Keratinocyte (primary cell): Measurements from ENCODE around the gene PRKD1. TPM values are rescaled to one million over a fixed set of nuclear protein-coding genes. Genes with fewer than 3 reads are reported as not detected.

ENCODE experiments used
- DNase-seq: peaks from one replicate; pipeline ENCODE4 v3.0.0-alpha.2; 2011; ENCODE audit warnings: low read depth, missing footprints, low spot score
- FAIRE-seq: peaks from 2 replicates; lab custom pipeline; 2011; peaks lifted over from hg19 to GRCh38; lab: Jason Lieb, UNC
- H2AFZ ChIP-seq: 2 replicates; pipeline ENCODE4 v1.6.0; 2012; ENCODE audit warnings: low read length, control low read depth, inconsistent platforms; ENCODE audit not compliant: control insufficient read depth
- H3K27ac ChIP-seq: 2 replicates; pipeline ENCODE4 v1.5.1; 2011; ENCODE audit warnings: low read length; ENCODE audit not compliant: control insufficient read depth, insufficient read depth
- H3K27me3 ChIP-seq: 3 replicates; pipeline ENCODE4 v1.6.0; 2011; ENCODE audit warnings: low read length; ENCODE audit not compliant: control insufficient read depth, insufficient read depth; ENCODE audit errors: extremely low read depth
- H3K36me3 ChIP-seq, 2 experiments: 2 replicates in 1 of 2; 3 replicates in 1 of 2; pipeline ENCODE4 v1.5.1; 2011; ENCODE audit warnings: low read length in 2 of 2, mild to moderate bottlenecking in 1 of 2; ENCODE audit not compliant: control insufficient read depth in 2 of 2, insufficient read depth in 2 of 2; ENCODE audit errors: extremely low read depth in 1 of 2
- H3K4me1 ChIP-seq: 3 replicates; pipeline ENCODE4 v1.5.1; 2011; ENCODE audit warnings: low read length; ENCODE audit not compliant: control insufficient read depth, insufficient read depth; ENCODE audit errors: extremely low read depth
- H3K4me2 ChIP-seq: 3 replicates; pipeline ENCODE4 v1.6.0; 2011; ENCODE audit warnings: low read depth, low read length; ENCODE audit not compliant: control insufficient read depth, insufficient read depth; ENCODE audit errors: extremely low read depth
- H3K4me3 ChIP-seq, 3 experiments: fragments of 200-600 bp in 1 of 3; sonication (generic) in 1 of 3; 2 replicates in 2 of 3; 3 replicates in 1 of 3; pipeline ENCODE4 v1.5.1; 2011 to 2016; ENCODE audit warnings: low read length in 3 of 3, mild to moderate bottlenecking in 3 of 3, control low read depth in 2 of 3, inconsistent platforms in 1 of 3, low read depth in 1 of 3, mixed read lengths in 1 of 3, mixed run types in 1 of 3, moderate library complexity in 1 of 3; ENCODE audit not compliant: control insufficient read depth in 2 of 3, insufficient read depth in 2 of 3; ENCODE audit errors: extremely low read depth in 1 of 3
- H3K79me2 ChIP-seq: 2 replicates; pipeline ENCODE4 v1.6.0; 2012; ENCODE audit warnings: low read length; ENCODE audit not compliant: control insufficient read depth, insufficient read depth
- H3K9ac ChIP-seq: 3 replicates; pipeline ENCODE4 v1.6.0; 2011; ENCODE audit warnings: low read length; ENCODE audit not compliant: control insufficient read depth, insufficient read depth; ENCODE audit errors: extremely low read depth
- H3K9me1 ChIP-seq: 3 replicates; pipeline ENCODE4 v1.6.0; 2011; ENCODE audit warnings: low read length; ENCODE audit not compliant: control insufficient read depth, insufficient read depth; ENCODE audit errors: extremely low read depth
- H3K9me3 ChIP-seq: 2 replicates; pipeline ENCODE4 v1.5.1; 2012; ENCODE audit warnings: low read depth, low read length; ENCODE audit not compliant: control insufficient read depth
- H4K20me1 ChIP-seq: 3 replicates; pipeline ENCODE4 v1.6.0; 2011; ENCODE audit warnings: low read length; ENCODE audit not compliant: control insufficient read depth, insufficient read depth; ENCODE audit errors: extremely low read depth
- CTCF ChIP-seq, 3 experiments: IDR thresholded peaks in 1 of 3; conservative IDR thresholded peaks in 1 of 3; optimal IDR thresholded peaks in 1 of 3; 2 replicates in 2 of 3; 3 replicates in 1 of 3; pipeline versions ENCODE3 to v1.5.1; 2011; ENCODE audit warnings: low read length in 3 of 3, mild to moderate bottlenecking in 3 of 3, moderate library complexity in 2 of 3, control low read depth in 1 of 3, inconsistent platforms in 1 of 3; ENCODE audit not compliant: insufficient read depth in 2 of 3; ENCODE audit errors: extremely low read depth in 1 of 3
- EZH2 ChIP-seq: IDR thresholded peaks from one replicate; pipeline ENCODE4 v1.6.1; 2012; ENCODE audit warnings: inconsistent platforms, mild to moderate bottlenecking, low read length, moderate library complexity
- dilution Hi-C: fragments of 300-500 bp; cut with MboI; formaldehyde crosslinking; loops from one replicate; pipeline ENCODE4 v1.7.0; 2020; ENCODE audit warnings: low sequenced_read_pairs; ENCODE audit not compliant: extremely low pct_ligation_motif_present
- polyA plus RNA-seq, 5 experiments: library from polyadenylated mRNA; depleted of rRNA in 3 of 5; stranded (reverse) in 3 of 5; stranded (forward) in 1 of 5; unstranded in 1 of 5; fragments of >200 nt; gene quantifications; 1 replicate in 1 of 5; 2 replicates in 3 of 5; 3 replicates in 1 of 5; pipeline versions ENCODE4 v1.2.1 to v1.2.3, GENCODE V29; 2011 to 2012; ENCODE audit warnings: missing spikeins in 2 of 5, low read depth in 1 of 5, low replicate concordance in 1 of 5

PRKD1 gene
- polyA plus RNA-seq, 1 donor (not counting 4 experiments of a cell fraction or from before 2014, with no cell fraction given), result 0.49 TPM

GRCh38 chr14:29895591-29896083 is 32.0 kb downstream of the PRKD1 start:
- H3K4me3 ChIP-seq, result no peak overlapping the region
- TF ChIP-seq CTCF (optimal IDR thresholded peaks at IDR 0.05 in 1 of 3, IDR thresholded peaks at IDR 0.05 in 1 of 3, conservative IDR thresholded peaks at IDR 0.05 in 1 of 3; ENCODE audit: extremely low read depth in 1 of 3, insufficient read depth in 2 of 3, low read length in 3 of 3) (no peak), EZH2 (no peak)
- H3K9me1 ChIP-seq, result no peaks in the 10 kb centered on the region
- dilution Hi-C loops, result no loop called here
- no peak overlapping the region for H2AFZ ChIP-seq
- no peaks in the 10 kb centered on the region for H3K9me3 ChIP-seq
- no peak for DNase-seq
- H3K4me2 ChIP-seq, result no peak overlapping the region
- FAIRE-seq, result no peak
- H4K20me1 ChIP-seq, result no peaks in the 10 kb centered on the region
- H3K79me2 ChIP-seq, result no peaks in the 10 kb centered on the region
- no peaks in the 10 kb centered on the region for H3K36me3 ChIP-seq
- H3K9ac ChIP-seq, result no peak overlapping the region
- H3K27ac ChIP-seq, result no peak overlapping the region
- H3K27me3 ChIP-seq, result no peaks in the 10 kb centered on the region
- H3K4me1 ChIP-seq, result no peaks in the 10 kb centered on the region

- H3K27ac ChIP-seq, result no peak overlapping the region
- no peaks in the 10 kb centered on the region for H3K27me3 ChIP-seq
- DNase-seq, result no peak
- no peaks in the 10 kb centered on the region for H4K20me1 ChIP-seq
- dilution Hi-C loops, result no loop called here
- H3K4me2 ChIP-seq, result no peak overlapping the region
- no peak overlapping the region for H3K4me3 ChIP-seq
- no peak overlapping the region for H2AFZ ChIP-seq
- H3K9ac ChIP-seq, result no peak overlapping the region
- no peaks in the 10 kb centered on the region for H3K79me2 ChIP-seq
- H3K9me3 ChIP-seq, result no peaks in the 10 kb centered on the region
- FAIRE-seq, result no peak
- H3K36me3 ChIP-seq, result no peaks in the 10 kb centered on the region
- no peaks in the 10 kb centered on the region for H3K4me1 ChIP-seq
- no peaks in the 10 kb centered on the region for H3K9me1 ChIP-seq
- TF ChIP-seq EZH2, result no peak
- no peak for TF ChIP-seq CTCF (optimal IDR thresholded peaks at IDR 0.05 in 1 of 3, IDR thresholded peaks at IDR 0.05 in 1 of 3, conservative IDR thresholded peaks at IDR 0.05 in 1 of 3; ENCODE audit: extremely low read depth in 1 of 3, insufficient read depth in 2 of 3, low read length in 3 of 3)
Measured at GRCh38 chr14:29893989-29894388, 33.7 kb downstream of the PRKD1 start.
